Caco-2 (cell line): Measurements from ENCODE around the gene SLC15A2. TPM values are rescaled to one million over a fixed set of nuclear protein-coding genes. Genes with fewer than 3 reads are reported as not detected.

ENCODE experiments used
- BruUV-seq: library from RNA; stranded (reverse); fragments of 400-500 nt; replicated peaks from 2 replicates; lab custom pipeline; 2021; lab: Mats Ljungman, UMichigan
- CTCF ChIA-PET: fragments of 300-600 bp; sonication (Branson Sonifier 250); formaldehyde crosslinking; loops from one replicate; lab custom pipeline; 2022; ENCODE audit warnings: antibody characterized with exemption; lab: Charles Lee
- POLR2A ChIA-PET: fragments of 300-600 bp; sonication (Branson Sonifier 250); formaldehyde crosslinking; loops from one replicate; lab custom pipeline; 2022; ENCODE audit warnings: antibody characterized with exemption; lab: Charles Lee
- DNase-seq, 2 experiments: peaks; one replicate each; pipeline versions ENCODE4 v3.0.0 to v3.0.0-alpha.2; 2020 to 2022
- H3K27me3 ChIP-seq: replicated peaks from 2 replicates; pipeline ENCODE4 v1.6.0; 2011; ENCODE audit warnings: low read length; ENCODE audit not compliant: control insufficient read depth, insufficient read depth
- H3K36me3 ChIP-seq: 2 replicates; pipeline ENCODE4 v1.5.1; 2011; ENCODE audit warnings: low read length; ENCODE audit not compliant: control insufficient read depth, insufficient read depth
- H3K4me1 ChIP-seq: fragments of 250-450 bp; sonication (Bioruptor Pico); 2 replicates; pipeline ENCODE4 v1.5.1; 2020; ENCODE audit warnings: mild to moderate bottlenecking
- H3K4me3 ChIP-seq: 2 replicates; pipeline ENCODE4 v1.5.1; 2011; ENCODE audit warnings: low read depth, mild to moderate bottlenecking, control low read depth, low read length
- H3K9me3 ChIP-seq: fragments of 250-450 bp; sonication (Bioruptor Pico); 2 replicates; pipeline ENCODE4 v1.5.1; 2020; ENCODE audit warnings: mild to moderate bottlenecking, moderate library complexity
- H3K27ac Mint-ChIP-seq: one replicate; pipeline ENCODE4 v1.8.0; 2022; ENCODE audit warnings: mixed read lengths; ENCODE audit not compliant: unreplicated experiment
- H3K27me3 Mint-ChIP-seq: one replicate; pipeline ENCODE4 v1.8.0; 2022; ENCODE audit warnings: mixed read lengths; ENCODE audit not compliant: insufficient read depth, unreplicated experiment
- H3K36me3 Mint-ChIP-seq: one replicate; pipeline ENCODE4 v1.8.0; 2022; ENCODE audit warnings: mild to moderate bottlenecking, mixed read lengths; ENCODE audit not compliant: insufficient read depth, unreplicated experiment
- H3K4me1 Mint-ChIP-seq: one replicate; pipeline ENCODE4 v1.8.0; 2022; ENCODE audit warnings: low read depth, mixed read lengths; ENCODE audit not compliant: unreplicated experiment
- H3K4me3 Mint-ChIP-seq: one replicate; pipeline ENCODE4 v1.8.0; 2022; ENCODE audit warnings: mild to moderate bottlenecking, moderate library complexity, mixed read lengths; ENCODE audit not compliant: unreplicated experiment
- H3K9me3 Mint-ChIP-seq: one replicate; pipeline ENCODE4 v1.8.0; 2022; ENCODE audit warnings: mixed read lengths; ENCODE audit not compliant: unreplicated experiment
- intact Hi-C: fragments of 100-400 bp; cut with micrococcal nuclease; formaldehyde crosslinking; loops from one replicate; pipeline ENCODE4 v1.10.0; 2022; ENCODE audit not compliant: unreplicated experiment
- total RNA-seq: library from RNA; stranded (reverse); gene quantifications from 2 replicates; pipeline ENCODE4 v1.2.3, GENCODE V29; 2022
- TF ChIP-seq, protein P1 (sequence below), 2 experiments: fragments of 200-600 bp in 1 of 2; IDR thresholded peaks; 1 replicate in 1 of 2; 2 replicates in 1 of 2; pipeline versions ENCODE4 v1.5.1 to v1.8.0; 2011 to 2022; ENCODE audit warnings: antibody characterized with exemption in 1 of 2, control low read depth in 1 of 2, inconsistent platforms in 1 of 2, low read depth in 1 of 2, low read length in 1 of 2, mild to moderate bottlenecking in 1 of 2, moderate library complexity in 1 of 2; ENCODE audit not compliant: insufficient read depth in 1 of 2, severe bottlenecking in 1 of 2, unreplicated experiment in 1 of 2

The SLC15A2 gene
- total RNA-seq, 1 experiment from 2014 or later = 4.7 TPM

DNA sequence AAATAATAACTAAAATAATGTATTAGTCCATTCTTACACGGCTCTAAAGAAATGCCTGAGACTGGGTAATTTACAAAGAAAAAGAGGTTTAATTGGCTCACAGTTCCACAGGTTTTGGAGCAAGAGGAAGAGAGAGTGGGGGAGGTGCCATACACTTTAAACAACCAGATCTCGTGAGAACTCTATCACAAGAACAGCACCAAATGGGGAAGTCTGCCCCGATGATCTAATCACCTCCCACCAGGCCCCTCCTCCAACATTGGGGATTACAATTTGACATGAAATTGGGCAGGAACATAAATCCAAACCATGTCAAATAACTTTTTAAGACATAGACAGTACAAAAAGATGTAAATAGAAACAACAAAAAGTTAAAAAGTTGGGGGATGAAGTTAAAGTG lies 64.6 kb downstream of the SLC15A2 start:
- CTCF ChIA-PET = no interaction called here
- no peak overlapping the region for H3K4me3 ChIP-seq
- BruUV-seq = no TSS peak
- H3K4me1 ChIP-seq = no peaks in the 10 kb centered on the region
- Mint-ChIP-seq H3K9me3 (no peaks in the 10 kb centered on the region), H3K27ac (no peak overlapping the region), H3K36me3 (no peaks in the 10 kb centered on the region), H3K4me3 (no peak overlapping the region), H3K27me3 (no peaks in the 10 kb centered on the region), H3K4me1 (no peaks in the 10 kb centered on the region)
- no peaks in the 10 kb centered on the region for H3K36me3 ChIP-seq
- intact Hi-C loops = no loop called here
- H3K9me3 ChIP-seq = no peaks in the 10 kb centered on the region
- TF ChIP-seq, protein P1, sequence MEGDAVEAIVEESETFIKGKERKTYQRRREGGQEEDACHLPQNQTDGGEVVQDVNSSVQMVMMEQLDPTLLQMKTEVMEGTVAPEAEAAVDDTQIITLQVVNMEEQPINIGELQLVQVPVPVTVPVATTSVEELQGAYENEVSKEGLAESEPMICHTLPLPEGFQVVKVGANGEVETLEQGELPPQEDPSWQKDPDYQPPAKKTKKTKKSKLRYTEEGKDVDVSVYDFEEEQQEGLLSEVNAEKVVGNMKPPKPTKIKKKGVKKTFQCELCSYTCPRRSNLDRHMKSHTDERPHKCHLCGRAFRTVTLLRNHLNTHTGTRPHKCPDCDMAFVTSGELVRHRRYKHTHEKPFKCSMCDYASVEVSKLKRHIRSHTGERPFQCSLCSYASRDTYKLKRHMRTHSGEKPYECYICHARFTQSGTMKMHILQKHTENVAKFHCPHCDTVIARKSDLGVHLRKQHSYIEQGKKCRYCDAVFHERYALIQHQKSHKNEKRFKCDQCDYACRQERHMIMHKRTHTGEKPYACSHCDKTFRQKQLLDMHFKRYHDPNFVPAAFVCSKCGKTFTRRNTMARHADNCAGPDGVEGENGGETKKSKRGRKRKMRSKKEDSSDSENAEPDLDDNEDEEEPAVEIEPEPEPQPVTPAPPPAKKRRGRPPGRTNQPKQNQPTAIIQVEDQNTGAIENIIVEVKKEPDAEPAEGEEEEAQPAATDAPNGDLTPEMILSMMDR (IDR thresholded peaks at IDR 0.05; ENCODE audit: insufficient read depth in 1 of 2, low read depth in 1 of 2, low read length in 1 of 2, severe bottlenecking in 1 of 2, unreplicated experiment in 1 of 2) = no peak
- no peak for DNase-seq
- no peaks in the 10 kb centered on the region for H3K27me3 ChIP-seq
- POLR2A ChIA-PET = no interaction called here

- no peaks in the 10 kb centered on the region for H3K36me3 Mint-ChIP-seq
- no peak overlapping the region for H3K4me3 Mint-ChIP-seq
- no TSS peak for BruUV-seq
- no peak overlapping the region for H3K27ac Mint-ChIP-seq
- H3K9me3 Mint-ChIP-seq = no peaks in the 10 kb centered on the region
- POLR2A ChIA-PET = no interaction called here
- intact Hi-C loops = no loop called here
- no peaks in the 10 kb centered on the region for H3K4me1 ChIP-seq
- TF ChIP-seq, protein P1 (IDR thresholded peaks at IDR 0.05; ENCODE audit: insufficient read depth in 1 of 2, low read depth in 1 of 2, low read length in 1 of 2, severe bottlenecking in 1 of 2, unreplicated experiment in 1 of 2) = no peak
- no peaks in the 10 kb centered on the region for H3K9me3 ChIP-seq
- no peak overlapping the region for H3K4me3 ChIP-seq
- H3K4me1 Mint-ChIP-seq = no peaks in the 10 kb centered on the region
- H3K27me3 ChIP-seq = no peaks in the 10 kb centered on the region
- no peak for DNase-seq
- H3K36me3 ChIP-seq = no peaks in the 10 kb centered on the region
- CTCF ChIA-PET = no interaction called here
- H3K27me3 Mint-ChIP-seq = peaks cover 2% of the 10 kb centered on the region
Observed at GRCh38 chr3:121961283-121961682, 67.1 kb downstream of the SLC15A2 start.

DNA sequence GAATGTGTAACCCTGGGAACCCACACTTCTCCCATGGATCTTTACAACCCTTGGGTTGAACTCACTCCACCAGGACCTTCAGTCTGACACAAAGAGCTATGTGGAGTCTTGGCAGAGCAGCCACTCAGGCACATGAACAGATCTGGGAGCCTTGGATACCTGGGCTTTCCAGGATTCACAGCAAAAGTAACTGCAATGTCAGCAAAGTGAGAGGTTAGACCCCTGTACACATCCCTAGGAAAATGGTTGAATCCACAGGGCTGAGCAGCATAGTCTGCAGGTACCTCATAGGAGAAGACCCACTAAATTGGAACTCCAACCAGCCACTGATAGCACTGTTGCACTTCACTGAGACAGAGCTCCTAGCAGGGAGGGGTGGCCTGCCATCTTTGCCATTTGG lies 68.2 kb downstream of the SLC15A2 start:
- Mint-ChIP-seq H3K4me1 (no peaks in the 10 kb centered on the region), H3K27me3 (peaks cover 2% of the 10 kb centered on the region), H3K4me3 (no peak overlapping the region), H3K9me3 (no peaks in the 10 kb centered on the region), H3K27ac (no peak overlapping the region), H3K36me3 (no peaks in the 10 kb centered on the region)
- no peak for DNase-seq
- intact Hi-C loops = no loop called here
- CTCF ChIA-PET = no interaction called here
- H3K4me1 ChIP-seq = no peaks in the 10 kb centered on the region
- no peak overlapping the region for H3K4me3 ChIP-seq
- H3K9me3 ChIP-seq = no peaks in the 10 kb centered on the region
- POLR2A ChIA-PET = no interaction called here
- TF ChIP-seq, protein P1 (IDR thresholded peaks at IDR 0.05; ENCODE audit: insufficient read depth in 1 of 2, low read depth in 1 of 2, low read length in 1 of 2, severe bottlenecking in 1 of 2, unreplicated experiment in 1 of 2) = no peak
- H3K27me3 ChIP-seq = no peaks in the 10 kb centered on the region
- no peaks in the 10 kb centered on the region for H3K36me3 ChIP-seq
- BruUV-seq = no TSS peak
